Neural cell (in vitro differentiated cells): ENCODE results near the gene SH3BP5L. TPM values are rescaled to one million over a fixed set of nuclear protein-coding genes. Genes with fewer than 3 reads are reported as not detected.

Source experiments
- H2AFZ ChIP-seq: fragments of 200-600, 300-800 bp; sonication (generic), shearing (Covaris generic); 2 replicates; pipeline ENCODE4 v1.6.0; 2014; ENCODE audit warnings: low read depth, mild to moderate bottlenecking, antibody characterized with exemption, low read length, moderate library complexity
- H3F3A ChIP-seq: fragments of 200-600 bp; shearing (Covaris generic); 2 replicates; pipeline ENCODE4 v1.6.1; 2016; ENCODE audit warnings: mild to moderate bottlenecking, moderate library complexity, mixed read lengths, antibody characterized with exemption, low read length; ENCODE audit not compliant: insufficient read depth, poor library complexity, severe bottlenecking
- H3K27ac ChIP-seq: fragments of 200-600, 300-800 bp; sonication (generic), shearing (Covaris generic); 2 replicates; pipeline ENCODE4 v1.5.1; 2014; ENCODE audit warnings: mild to moderate bottlenecking, low read length, moderate library complexity
- H3K27me3 ChIP-seq: fragments of 300-800, 200-600 bp; sonication (generic), shearing (Covaris generic); 2 replicates; pipeline ENCODE4 v1.6.0; 2014; ENCODE audit warnings: mild to moderate bottlenecking, low read depth, low read length, moderate library complexity; ENCODE audit not compliant: insufficient read depth
- H3K36me3 ChIP-seq: fragments of 300-800, 200-600 bp; sonication (generic), shearing (Covaris generic); 2 replicates; pipeline ENCODE4 v1.5.1; 2014; ENCODE audit warnings: mild to moderate bottlenecking, antibody characterized with exemption, low read length, moderate library complexity; ENCODE audit not compliant: insufficient read depth
- H3K4me2 ChIP-seq: fragments of 300-800, 200-600 bp; sonication (generic), shearing (Covaris generic); 2 replicates; pipeline ENCODE4 v1.6.0; 2014; ENCODE audit warnings: mild to moderate bottlenecking, low read length
- H3K4me3 ChIP-seq: fragments of 300-800, 200-600 bp; sonication (generic), shearing (Covaris generic); 2 replicates; pipeline ENCODE4 v1.5.1; 2014; ENCODE audit warnings: mild to moderate bottlenecking, low read length, moderate library complexity
- H3K79me2 ChIP-seq: fragments of 200-600 bp; shearing (Covaris generic); replicated peaks from 2 replicates; pipeline ENCODE4 v1.6.0; 2014; ENCODE audit warnings: mild to moderate bottlenecking, low read length, moderate library complexity; ENCODE audit not compliant: insufficient read depth
- H3K9ac ChIP-seq: fragments of 300-800, 200-600 bp; sonication (generic), shearing (Covaris generic); 2 replicates; pipeline ENCODE4 v1.6.1; 2016; ENCODE audit warnings: mild to moderate bottlenecking, low read length, mixed read lengths
- H3K9me2 ChIP-seq: fragments of 200-600 bp; shearing (Covaris generic); 2 replicates; pipeline ENCODE4 v1.6.1; 2016; ENCODE audit warnings: mild to moderate bottlenecking, low read length, mixed read lengths; ENCODE audit not compliant: insufficient read depth
- H3K9me3 ChIP-seq: fragments of 200-600, 300-800 bp; sonication (generic), shearing (Covaris generic); 2 replicates; pipeline ENCODE4 v1.6.1; 2016; ENCODE audit warnings: mild to moderate bottlenecking, mixed run types, low read length, moderate library complexity, mixed read lengths
- H4K20me1 ChIP-seq: fragments of 200-600 bp; shearing (Covaris generic); 2 replicates; pipeline ENCODE4 v1.6.1; 2016; ENCODE audit warnings: mild to moderate bottlenecking, mixed run types; ENCODE audit not compliant: insufficient read depth
- EP300 ChIP-seq: fragments of 450-650 bp; conservative IDR thresholded peaks from 2 replicates; pipeline ENCODE4 v1.6.1; 2014; ENCODE audit warnings: antibody characterized with exemption, mild to moderate bottlenecking, moderate library complexity; ENCODE audit not compliant: poor library complexity, severe bottlenecking
- EZH2 ChIP-seq: fragments of 200-600, 300-800 bp; shearing (Covaris generic), sonication (generic); IDR thresholded peaks from 2 replicates; pipeline ENCODE4 v1.6.1; 2014; ENCODE audit warnings: antibody characterized with exemption, low read length, borderline replicate concordance, mild to moderate bottlenecking; ENCODE audit not compliant: insufficient read depth, poor library complexity, severe bottlenecking
- MXI1 ChIP-seq: fragments of 450-650 bp; conservative IDR thresholded peaks from 2 replicates; pipeline ENCODE4 v1.6.1; 2014; ENCODE audit warnings: antibody characterized with exemption, mild to moderate bottlenecking; ENCODE audit not compliant: poor library complexity, severe bottlenecking
- POLR2AphosphoS5 ChIP-seq: IDR thresholded peaks from 2 replicates; pipeline ENCODE4 v1.6.1; 2012
- RAD21 ChIP-seq: fragments of 450-650 bp; conservative IDR thresholded peaks from 2 replicates; pipeline ENCODE4 v1.6.1; 2014; ENCODE audit warnings: antibody characterized with exemption, mild to moderate bottlenecking, moderate library complexity
- SMC3 ChIP-seq: fragments of 450-650 bp; conservative IDR thresholded peaks from 2 replicates; pipeline ENCODE4 v1.6.1; 2014; ENCODE audit warnings: antibody characterized with exemption, mild to moderate bottlenecking, moderate library complexity; ENCODE audit not compliant: poor library complexity
- TAF1 ChIP-seq: IDR thresholded peaks from 2 replicates; pipeline ENCODE4 v1.6.1; 2012; ENCODE audit warnings: low read depth
- polyA plus RNA-seq: library from polyadenylated mRNA; depleted of rRNA; stranded (reverse); fragments of >200 nt; gene quantifications from 2 replicates; pipeline ENCODE4 v1.2.3, GENCODE V29; 2014
- TF ChIP-seq, protein P1 (sequence below): fragments of 450-650 bp; IDR thresholded peaks from 2 replicates; pipeline ENCODE4 v1.5.1; 2014; ENCODE audit warnings: antibody characterized with exemption, mild to moderate bottlenecking, moderate library complexity; ENCODE audit not compliant: poor library complexity, severe bottlenecking
- TF ChIP-seq, protein P2 (sequence below): IDR thresholded peaks from 2 replicates; pipeline ENCODE4 v1.6.1; 2012; ENCODE audit warnings: borderline replicate concordance

Gene SH3BP5L
- polyA plus RNA-seq, 1 donor from 2014 or later: 38.6 TPM

DNA sequence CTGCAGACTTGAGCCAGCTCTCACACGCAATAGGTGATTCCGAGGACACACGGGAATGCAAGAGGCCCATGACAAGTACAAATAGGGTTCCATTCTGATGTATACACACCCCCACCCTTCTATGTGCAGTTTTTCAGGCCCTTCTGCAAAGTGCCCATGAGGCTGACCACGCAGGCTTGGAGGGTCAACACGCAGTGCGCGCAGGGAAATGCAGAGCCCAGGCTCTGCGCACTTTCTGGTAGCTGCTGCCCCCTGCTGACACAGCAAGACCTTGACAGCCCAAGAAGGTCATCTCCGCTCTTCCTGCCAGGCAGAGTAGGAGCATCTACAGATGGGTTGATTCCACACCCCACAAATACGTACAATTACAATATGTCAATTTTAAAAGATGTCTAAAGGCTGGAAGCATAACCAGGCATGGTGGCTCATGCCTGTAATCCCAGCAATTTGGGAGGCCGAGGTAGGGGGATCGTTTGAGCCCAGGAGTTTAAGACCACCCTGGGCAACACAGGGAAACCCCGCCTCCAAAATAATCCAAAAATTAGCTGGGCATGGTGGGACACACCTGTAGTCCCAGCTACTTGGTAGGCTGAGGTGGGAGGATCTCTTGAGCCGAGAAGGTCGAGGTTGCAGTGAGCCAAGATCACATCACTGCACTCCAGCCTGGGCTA is 18.5 kb downstream of the SH3BP5L start:
- H3K27ac ChIP-seq: no peak overlapping the region
- H3K36me3 ChIP-seq: no peaks in the 10 kb centered on the region
- no peaks in the 10 kb centered on the region for H3F3A ChIP-seq
- TF ChIP-seq EP300: no peak
- TF ChIP-seq, protein P1, sequence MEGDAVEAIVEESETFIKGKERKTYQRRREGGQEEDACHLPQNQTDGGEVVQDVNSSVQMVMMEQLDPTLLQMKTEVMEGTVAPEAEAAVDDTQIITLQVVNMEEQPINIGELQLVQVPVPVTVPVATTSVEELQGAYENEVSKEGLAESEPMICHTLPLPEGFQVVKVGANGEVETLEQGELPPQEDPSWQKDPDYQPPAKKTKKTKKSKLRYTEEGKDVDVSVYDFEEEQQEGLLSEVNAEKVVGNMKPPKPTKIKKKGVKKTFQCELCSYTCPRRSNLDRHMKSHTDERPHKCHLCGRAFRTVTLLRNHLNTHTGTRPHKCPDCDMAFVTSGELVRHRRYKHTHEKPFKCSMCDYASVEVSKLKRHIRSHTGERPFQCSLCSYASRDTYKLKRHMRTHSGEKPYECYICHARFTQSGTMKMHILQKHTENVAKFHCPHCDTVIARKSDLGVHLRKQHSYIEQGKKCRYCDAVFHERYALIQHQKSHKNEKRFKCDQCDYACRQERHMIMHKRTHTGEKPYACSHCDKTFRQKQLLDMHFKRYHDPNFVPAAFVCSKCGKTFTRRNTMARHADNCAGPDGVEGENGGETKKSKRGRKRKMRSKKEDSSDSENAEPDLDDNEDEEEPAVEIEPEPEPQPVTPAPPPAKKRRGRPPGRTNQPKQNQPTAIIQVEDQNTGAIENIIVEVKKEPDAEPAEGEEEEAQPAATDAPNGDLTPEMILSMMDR: peak; percentile 41
- no peak for TF ChIP-seq POLR2AphosphoS5
- TF ChIP-seq RAD21: peak; percentile 38
- no peaks in the 10 kb centered on the region for H3K27me3 ChIP-seq
- no peak overlapping the region for H3K4me2 ChIP-seq
- no peak overlapping the region for H3K9ac ChIP-seq
- no peak overlapping the region for H2AFZ ChIP-seq
- no peaks in the 10 kb centered on the region for H3K9me3 ChIP-seq
- no peaks in the 10 kb centered on the region for H4K20me1 ChIP-seq
- no peaks in the 10 kb centered on the region for H3K79me2 ChIP-seq
- H3K4me3 ChIP-seq: no peak overlapping the region
- no peaks in the 10 kb centered on the region for H3K9me2 ChIP-seq

DNA sequence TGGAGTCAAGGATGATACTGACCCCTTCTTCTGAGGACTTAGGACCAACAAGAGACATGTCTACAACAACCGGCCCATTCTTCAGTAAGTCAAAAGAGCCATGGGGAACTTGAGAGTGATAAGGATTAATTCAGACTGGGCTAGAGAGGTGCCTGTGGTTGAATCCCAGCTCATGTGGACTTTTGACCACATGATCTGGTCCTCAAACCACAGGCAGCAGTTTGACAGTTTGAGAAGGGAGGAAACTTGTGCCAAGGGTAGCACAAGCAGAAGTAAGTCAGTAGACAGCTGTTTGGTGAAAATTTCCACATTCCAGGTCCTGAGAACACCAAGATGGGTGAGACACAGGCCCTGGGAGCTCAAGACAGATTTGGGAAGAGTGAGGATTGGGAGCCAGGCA is 19.8 kb downstream of the SH3BP5L start:
- Histone ChIP-seq H4K20me1 (no peaks in the 10 kb centered on the region), H3K4me2 (no peak overlapping the region), H2AFZ (no peak overlapping the region), H3K9ac (no peak overlapping the region), H3K9me3 (peaks cover 4% of the 10 kb centered on the region), H3K36me3 (no peaks in the 10 kb centered on the region), H3K27me3 (no peaks in the 10 kb centered on the region), H3K9me2 (no peaks in the 10 kb centered on the region), H3K4me3 (no peak overlapping the region), H3K27ac (no peak overlapping the region), H3K79me2 (no peaks in the 10 kb centered on the region), H3F3A (no peaks in the 10 kb centered on the region)
- no peak for TF ChIP-seq MXI1
- no peak for TF ChIP-seq TAF1
- TF ChIP-seq, protein P1: no peak
- no peak for TF ChIP-seq EZH2
- no peak for TF ChIP-seq RAD21
- TF ChIP-seq POLR2AphosphoS5: no peak
- TF ChIP-seq, protein P2, sequence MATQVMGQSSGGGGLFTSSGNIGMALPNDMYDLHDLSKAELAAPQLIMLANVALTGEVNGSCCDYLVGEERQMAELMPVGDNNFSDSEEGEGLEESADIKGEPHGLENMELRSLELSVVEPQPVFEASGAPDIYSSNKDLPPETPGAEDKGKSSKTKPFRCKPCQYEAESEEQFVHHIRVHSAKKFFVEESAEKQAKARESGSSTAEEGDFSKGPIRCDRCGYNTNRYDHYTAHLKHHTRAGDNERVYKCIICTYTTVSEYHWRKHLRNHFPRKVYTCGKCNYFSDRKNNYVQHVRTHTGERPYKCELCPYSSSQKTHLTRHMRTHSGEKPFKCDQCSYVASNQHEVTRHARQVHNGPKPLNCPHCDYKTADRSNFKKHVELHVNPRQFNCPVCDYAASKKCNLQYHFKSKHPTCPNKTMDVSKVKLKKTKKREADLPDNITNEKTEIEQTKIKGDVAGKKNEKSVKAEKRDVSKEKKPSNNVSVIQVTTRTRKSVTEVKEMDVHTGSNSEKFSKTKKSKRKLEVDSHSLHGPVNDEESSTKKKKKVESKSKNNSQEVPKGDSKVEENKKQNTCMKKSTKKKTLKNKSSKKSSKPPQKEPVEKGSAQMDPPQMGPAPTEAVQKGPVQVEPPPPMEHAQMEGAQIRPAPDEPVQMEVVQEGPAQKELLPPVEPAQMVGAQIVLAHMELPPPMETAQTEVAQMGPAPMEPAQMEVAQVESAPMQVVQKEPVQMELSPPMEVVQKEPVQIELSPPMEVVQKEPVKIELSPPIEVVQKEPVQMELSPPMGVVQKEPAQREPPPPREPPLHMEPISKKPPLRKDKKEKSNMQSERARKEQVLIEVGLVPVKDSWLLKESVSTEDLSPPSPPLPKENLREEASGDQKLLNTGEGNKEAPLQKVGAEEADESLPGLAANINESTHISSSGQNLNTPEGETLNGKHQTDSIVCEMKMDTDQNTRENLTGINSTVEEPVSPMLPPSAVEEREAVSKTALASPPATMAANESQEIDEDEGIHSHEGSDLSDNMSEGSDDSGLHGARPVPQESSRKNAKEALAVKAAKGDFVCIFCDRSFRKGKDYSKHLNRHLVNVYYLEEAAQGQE: no peak
- no peak for TF ChIP-seq EP300
- no peak for TF ChIP-seq SMC3
